Measurements from ENCODE around the gene ARRDC4.

ARRDC4 gene

GRCh38 chr15:97960364-97961066, at the start of gene ARRDC4 (continued):
- TF ChIP-seq PRDM10 (tag by site-specific recombination; IDR thresholded peaks at IDR 0.05) (0 out of 2 replicates have a peak, but pooled peaks have one; percentile 65), ZNF19 (tag by site-specific recombination; IDR thresholded peaks at IDR 0.05; ENCODE audit: low read depth) (no peak), ZNF518A (tag by site-specific recombination; conservative IDR thresholded peaks at IDR 0.05; ENCODE audit: low read depth) (0 out of 2 replicates have a peak, but pooled peaks have one; percentile 10), GLIS1 (tag by site-specific recombination; IDR thresholded peaks at IDR 0.05) (0 out of 2 replicates have a peak, but pooled peaks have one; percentile 2), ZNF248 (tag by site-specific recombination; IDR thresholded peaks at IDR 0.05) (no peak), ZSCAN30 (tag by site-specific recombination; IDR thresholded peaks at IDR 0.05) (0 out of 2 replicates have a peak, but pooled peaks have one; percentile 32), TRIM28 (IDR thresholded peaks at IDR 0.05; ENCODE audit: borderline replicate concordance, low read length) (0 out of 2 replicates have a peak, but pooled peaks have one; percentile 15), ZNF677 (tag by site-specific recombination; IDR thresholded peaks at IDR 0.05) (0 out of 2 replicates have a peak, but pooled peaks have one; percentile 4)
- TF ChIP-seq, protein P1, sequence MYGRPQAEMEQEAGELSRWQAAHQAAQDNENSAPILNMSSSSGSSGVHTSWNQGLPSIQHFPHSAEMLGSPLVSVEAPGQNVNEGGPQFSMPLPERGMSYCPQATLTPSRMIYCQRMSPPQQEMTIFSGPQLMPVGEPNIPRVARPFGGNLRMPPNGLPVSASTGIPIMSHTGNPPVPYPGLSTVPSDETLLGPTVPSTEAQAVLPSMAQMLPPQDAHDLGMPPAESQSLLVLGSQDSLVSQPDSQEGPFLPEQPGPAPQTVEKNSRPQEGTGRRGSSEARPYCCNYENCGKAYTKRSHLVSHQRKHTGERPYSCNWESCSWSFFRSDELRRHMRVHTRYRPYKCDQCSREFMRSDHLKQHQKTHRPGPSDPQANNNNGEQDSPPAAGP (tag by site-specific recombination; IDR thresholded peaks at IDR 0.05): peak; percentile 62

DNA sequence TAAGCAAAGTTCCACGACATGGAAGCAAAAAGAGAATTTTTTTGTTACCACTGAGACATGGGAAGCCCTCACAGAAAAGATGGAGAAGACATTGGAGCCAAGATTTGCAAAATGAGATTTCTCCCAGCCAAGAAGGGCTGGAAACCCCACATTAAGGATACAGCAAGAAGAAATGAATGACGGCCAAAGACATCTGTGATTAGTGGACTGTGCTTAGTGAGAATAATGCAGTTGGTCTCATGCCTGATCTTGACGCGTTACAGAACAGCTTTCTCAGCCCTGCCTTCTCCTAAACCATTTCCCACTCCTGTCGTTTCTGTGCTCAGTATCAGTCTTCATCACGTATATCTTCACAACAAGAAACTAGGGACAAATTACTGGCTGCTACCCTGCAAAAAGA, 45.8 kb upstream of the ARRDC4 start:
- no peak overlapping the region for H3K27ac ChIP-seq (ENCODE audit: extremely low read depth, low read depth, low read length)
- H3K9me3 ChIP-seq (ENCODE audit: control insufficient read depth, insufficient read depth, low read depth, low read length): no peaks in the 10 kb centered on the region
- TF ChIP-seq SP7 (tag by site-specific recombination; IDR thresholded peaks at IDR 0.05): no peak
- no peak for TF ChIP-seq ZNF600 (tag by site-specific recombination; IDR thresholded peaks at IDR 0.05)
- no peak for TF ChIP-seq WT1 (tag by site-specific recombination; IDR thresholded peaks at IDR 0.05)
- TF ChIP-seq ELK4 (IDR thresholded peaks at IDR 0.05; ENCODE audit: borderline replicate concordance, low read depth, low read length): no peak
- no peak for TF ChIP-seq OVOL3 (tag by site-specific recombination; IDR thresholded peaks at IDR 0.05)
- TF ChIP-seq ZNF239 (tag by site-specific recombination; IDR thresholded peaks at IDR 0.05): no peak
- no peak for TF ChIP-seq ZNF629 (tag by site-specific recombination; IDR thresholded peaks at IDR 0.05)
- no peak for TF ChIP-seq MEIS1 (CRISPR knock-in tag; IDR thresholded peaks at IDR 0.05; ENCODE audit: borderline replicate concordance)
- TF ChIP-seq ZNF24 (tag by site-specific recombination; IDR thresholded peaks at IDR 0.05): no peak
- TF ChIP-seq ZSCAN4 (tag by site-specific recombination; IDR thresholded peaks at IDR 0.05): no peak
- no peak for TF ChIP-seq ZNF623 (tag by site-specific recombination; IDR thresholded peaks at IDR 0.05)
- TF ChIP-seq ZFHX2 (tag by site-specific recombination; conservative IDR thresholded peaks at IDR 0.05): no peak
- TF ChIP-seq, protein P2, sequence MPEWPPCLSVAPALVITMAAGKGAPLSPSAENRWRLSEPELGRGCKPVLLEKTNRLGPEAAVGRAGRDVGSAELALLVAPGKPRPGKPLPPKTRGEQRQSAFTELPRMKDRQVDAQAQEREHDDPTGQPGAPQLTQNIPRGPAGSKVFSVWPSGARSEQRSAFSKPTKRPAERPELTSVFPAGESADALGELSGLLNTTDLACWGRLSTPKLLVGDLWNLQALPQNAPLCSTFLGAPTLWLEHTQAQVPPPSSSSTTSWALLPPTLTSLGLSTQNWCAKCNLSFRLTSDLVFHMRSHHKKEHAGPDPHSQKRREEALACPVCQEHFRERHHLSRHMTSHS (tag by site-specific recombination; IDR thresholded peaks at IDR 0.05): no peak
- TF ChIP-seq ZNF670 (tag by site-specific recombination; IDR thresholded peaks at IDR 0.05; ENCODE audit: low read depth): no peak
- no peak for TF ChIP-seq ZNF558 (tag by site-specific recombination; IDR thresholded peaks at IDR 0.05)
- H3K4me1 ChIP-seq (ENCODE audit: control insufficient read depth, insufficient read depth, low read length): no peaks in the 10 kb centered on the region
- no peak overlapping the region for H3K4me3 ChIP-seq (ENCODE audit: low read depth, low read length)
- ChIA-PET POLR2A (no interaction called here), CTCF (no interaction called here)
- no peaks in the 10 kb centered on the region for H3K36me3 ChIP-seq (ENCODE audit: control insufficient read depth in 2 of 2, insufficient read depth in 1 of 2, low read length in 2 of 2)
